Spleen (tissue), 11 donors: ENCODE measurements around the gene PCDHGA2. TPM values are rescaled to one million over a fixed set of nuclear protein-coding genes. Genes with fewer than 3 reads are reported as not detected.
"Not testable (repeated sequence)": the region's sequence is repeated elsewhere in the genome, so short reads cannot be mapped to it uniquely, and the experiment has no call there.

Experiments
- DNase-seq: peaks from one replicate; pipeline ENCODE4 v3.0.0-alpha.2; 2020
- H3K27ac ChIP-seq, 8 donors: fragments of 200-600 bp; sonication (generic) in 7 of 8; 1 replicate in 4 of 8; 2 replicates in 4 of 8; pipeline versions ENCODE4 v1.5.0 to v1.8.0; 2016 to 2021; ENCODE audit warnings: inconsistent platforms in 4 of 8, mild to moderate bottlenecking in 4 of 8, moderate library complexity in 1 of 8
- H3K27me3 ChIP-seq, 7 donors: fragments of 200-600 bp; sonication (generic) in 6 of 7; replicated peaks in 1 of 7; 1 replicate in 4 of 7; 2 replicates in 3 of 7; pipeline versions ENCODE4 v1.5.0 to v1.8.0; 2016 to 2021; ENCODE audit warnings: inconsistent platforms in 3 of 7, mild to moderate bottlenecking in 1 of 7
- H3K36me3 ChIP-seq, 6 donors: fragments of 200-600 bp; sonication (generic) in 5 of 6; 1 replicate in 4 of 6; 2 replicates in 2 of 6; pipeline versions ENCODE4 v1.5.0 to v1.8.0; 2016 to 2021; ENCODE audit warnings: inconsistent platforms in 2 of 6
- H3K4me1 ChIP-seq, 6 donors: fragments of 200-600 bp; sonication (generic) in 5 of 6; 1 replicate in 3 of 6; 2 replicates in 3 of 6; pipeline versions ENCODE4 v1.5.0 to v1.8.0; 2016 to 2021; ENCODE audit warnings: inconsistent platforms in 3 of 6
- H3K4me3 ChIP-seq, 8 donors: fragments of 200-600 bp; sonication (generic) in 7 of 8; 1 replicate in 4 of 8; 2 replicates in 4 of 8; pipeline versions ENCODE4 v1.5.0 to v1.8.0; 2016 to 2021; ENCODE audit warnings: inconsistent platforms in 4 of 8, mild to moderate bottlenecking in 4 of 8, moderate library complexity in 2 of 8
- H3K9me3 ChIP-seq, 8 donors: fragments of 200-600 bp; sonication (generic) in 7 of 8; 1 replicate in 4 of 8; 2 replicates in 4 of 8; pipeline versions ENCODE4 v1.5.0 to v1.8.0; 2016 to 2021; ENCODE audit warnings: inconsistent platforms in 4 of 8
- POLR2A ChIP-seq, 3 donors: fragments of 450-650 bp; IDR thresholded peaks; one replicate each; pipeline ENCODE4 v1.5.1; 2017; ENCODE audit warnings: antibody characterized with exemption in 3 of 3, mild to moderate bottlenecking in 1 of 3
- POLR2AphosphoS5 ChIP-seq, 3 donors: sonication (generic); formaldehyde crosslinking; IDR thresholded peaks; one replicate each; pipeline ENCODE4 v1.5.1; 2017; ENCODE audit warnings: antibody characterized with exemption in 3 of 3
- WGBS, 5 donors: extraction: QIAGEN DNeasy Blood & Tissue Kit in 3 of 5; methylation state at CpG; one replicate each; pipeline versions ENCODE4 v1.1.5 to v1.1.7; 2013 to 2018; 5-methylcytosine and 5-hydroxymethylcytosine counted together
- intact Hi-C: fragments of 100-400 bp; cut with DNase I; formaldehyde crosslinking; loops from one replicate; pipeline ENCODE4 v1.15.0; 2023; ENCODE audit warnings: low total_unique reads
- polyA plus RNA-seq, 3 donors: library from polyadenylated mRNA; stranded (reverse); fragments of 200-250 nt; gene quantifications; one replicate each; pipeline ENCODE4 v1.2.1, GENCODE V29; 2013
- total RNA-seq, 7 donors: library from RNA; depleted of rRNA in 3 of 7; stranded (reverse); fragments of >200 nt in 3 of 7; fragmentation: NEBNext Ultra II Directional in 4 of 7; extraction: Animal tissue kit (Norgen Biotek cat#: 25700) in 4 of 7; gene quantifications; one replicate each; pipeline versions ENCODE4 v1.1.0 to v1.2.1, GENCODE V29; 2016 to 2021
- TF ChIP-seq, protein P1 (sequence below), 11 experiments: fragments of 200-600 bp in 7 of 11; fragments of 450-650 bp in 4 of 11; sonication (generic) in 4 of 11; IDR thresholded peaks in 8 of 11; conservative IDR thresholded peaks in 3 of 11; 1 replicate in 7 of 11; 2 replicates in 4 of 11; pipeline versions ENCODE4 v1.4.0 to v1.8.0; 2016 to 2021; ENCODE audit warnings: antibody characterized with exemption in 11 of 11, inconsistent platforms in 4 of 11, mild to moderate bottlenecking in 1 of 11
- donor health status: healthy with polysubstance abuse.
- donor health status: DM: no; HTN: no; CAD: no; lungs with moderate emphysema.
- donor health status: DM: no; HTN: no; CAD: no.
- donor health status: Bipolar disorder and iron deficiency.
- donor health status: healthy.
- donor health status: DM: no; HTN: no; CAD: no.
- donor health status: DM: yes; HTN: yes; CAD: no.

The PCDHGA2 gene
- total and polyA plus RNA-seq, 10 donors = 0.04 to 3.9 (median 1.4) TPM

DNA sequence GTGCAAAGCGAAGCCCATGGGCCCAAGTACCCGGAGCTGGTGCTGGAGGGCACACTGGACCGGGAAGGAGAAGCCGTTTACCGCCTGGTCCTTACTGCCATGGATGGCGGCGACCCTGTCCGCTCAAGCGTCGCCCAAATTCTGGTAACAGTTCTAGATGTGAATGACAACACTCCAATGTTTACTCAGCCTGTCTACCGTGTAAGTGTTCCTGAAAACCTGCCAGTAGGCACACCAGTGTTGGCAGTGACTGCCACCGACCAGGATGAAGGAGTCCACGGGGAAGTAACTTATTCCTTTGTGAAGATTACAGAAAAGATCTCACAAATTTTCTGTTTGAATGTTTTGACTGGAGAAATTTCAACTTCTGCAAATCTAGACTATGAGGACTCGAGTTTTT is 36.1 kb downstream of the PCDHGA2 start:
- Histone ChIP-seq H3K9me3 (peaks cover 0 to 100% (median 98%) of the 10 kb centered on the region in 8 donors), H3K27ac (no peak overlapping the region), H3K4me3 (peak overlapping the region in 1 of 8 donors; percentile 55), H3K27me3 (peaks cover 0 to 79% (median 10%) of the 10 kb centered on the region in 7 donors), H3K4me1 (no peaks in the 10 kb centered on the region), H3K36me3 (no peaks in the 10 kb centered on the region)
- intact Hi-C loops = no loop called here
- TF ChIP-seq POLR2A (IDR thresholded peaks at IDR 0.05) (no peak), POLR2AphosphoS5 (IDR thresholded peaks at IDR 0.05) (no peak)
- 51 to 66% (median 56%) methylated on average over 14 of the region's 14 CpGs for WGBS, 5 donors
- DNase-seq = no peak

DNA sequence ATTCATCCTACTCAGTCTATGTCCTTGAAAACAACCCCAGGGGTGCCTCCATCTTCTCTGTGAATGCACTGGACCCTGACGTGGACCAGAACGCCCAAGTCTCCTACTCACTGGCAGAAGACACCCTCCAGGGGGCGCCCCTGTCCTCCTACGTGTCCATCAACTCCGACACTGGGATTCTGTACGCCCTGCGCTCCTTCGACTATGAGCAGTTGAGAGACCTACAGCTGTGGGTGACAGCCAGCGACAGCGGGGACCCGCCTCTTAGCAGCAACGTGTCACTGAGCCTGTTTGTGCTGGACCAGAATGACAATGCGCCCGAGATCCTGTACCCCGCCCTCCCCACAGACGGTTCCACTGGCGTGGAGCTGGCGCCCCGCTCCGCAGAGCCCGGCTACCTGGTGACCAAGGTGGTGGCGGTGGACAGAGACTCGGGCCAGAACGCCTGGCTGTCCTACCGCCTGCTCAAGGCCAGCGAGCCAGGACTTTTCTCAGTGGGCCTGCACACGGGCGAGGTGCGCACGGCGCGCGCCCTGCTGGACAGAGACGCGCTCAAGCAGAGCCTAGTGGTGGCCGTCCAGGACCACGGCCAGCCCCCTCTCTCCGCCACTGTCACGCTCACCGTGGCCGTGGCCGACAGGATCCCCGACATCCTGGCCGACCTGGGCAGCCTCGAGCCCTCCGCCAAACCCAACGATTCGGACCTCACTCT is 37.0 kb downstream of the PCDHGA2 start:
- H3K4me3 ChIP-seq, H3K27ac ChIP-seq, intact Hi-C loops, DNase-seq, H3K36me3 ChIP-seq, H3K4me1 ChIP-seq: not testable (repeated sequence)
- peaks cover 0 to 75% (median 7%) of the 10 kb centered on the region in 7 donors for H3K27me3 ChIP-seq
- H3K9me3 ChIP-seq = peaks cover 0 to 100% (median 98%) of the 10 kb centered on the region in 8 donors
- WGBS, 5 donors = 29 to 57% (median 52%) methylated on average over 10 to 43 of the region's 48 CpGs

DNA sequence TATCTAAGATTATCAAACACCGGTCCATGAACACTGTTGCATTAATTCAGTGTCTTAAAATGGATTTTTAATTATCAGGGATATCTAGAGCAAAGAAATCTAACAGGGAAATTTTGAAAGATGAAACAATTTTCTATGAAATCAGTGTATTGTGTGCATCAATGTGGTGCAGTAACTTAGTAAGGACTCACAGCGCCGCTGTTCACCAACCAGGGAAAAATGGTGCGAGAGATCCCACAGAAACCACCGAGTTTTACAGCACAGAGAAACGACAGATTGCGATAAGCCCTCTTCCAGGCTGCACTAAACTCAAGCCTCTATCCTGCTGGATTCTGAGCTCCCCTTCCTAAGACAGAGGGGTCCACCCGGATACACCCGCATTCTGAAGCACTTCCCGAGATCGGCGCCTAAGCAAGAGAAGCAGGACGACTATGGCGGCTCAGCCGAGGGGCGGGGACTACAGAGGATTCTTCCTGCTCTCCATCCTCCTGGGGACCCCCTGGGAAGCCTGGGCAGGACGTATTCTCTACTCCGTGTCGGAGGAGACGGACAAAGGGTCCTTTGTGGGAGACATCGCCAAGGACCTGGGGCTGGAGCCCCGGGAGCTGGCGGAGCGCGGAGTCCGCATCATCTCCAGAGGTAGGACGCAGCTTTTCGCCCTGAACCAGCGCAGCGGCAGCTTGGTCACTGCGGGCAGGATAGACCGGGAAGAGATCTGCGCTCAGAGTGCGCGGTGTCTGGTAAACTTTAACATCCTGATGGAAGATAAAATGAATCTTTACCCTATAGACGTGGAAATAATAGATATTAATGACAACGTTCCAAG is 44.1 kb downstream of the PCDHGA2 start, which contains the start of gene PCDHGA7:
Gene PCDHGA7 (plus strand): TSS at position 274 of the 826 bp plus-strand sequence. CDS start 158 bp downstream, at position 432.
- Histone ChIP-seq H3K9me3 (peaks cover 0 to 100% (median 100%) of the 10 kb centered on the region in 8 donors), H3K27ac (no peak within 1 kb of the TSS), H3K36me3 (no peaks in the 10 kb centered on the region), H3K4me3 (peak within 1 kb of the TSS in 2 of 8 donors; percentile 19 to 44), H3K4me1 (no peaks in the 10 kb centered on the region), H3K27me3 (peaks cover 0 to 81% (median 18%) of the 10 kb centered on the region in 7 donors)
- TF ChIP-seq POLR2A (IDR thresholded peaks at IDR 0.05) (no peak), POLR2AphosphoS5 (IDR thresholded peaks at IDR 0.05) (no peak)
- TF ChIP-seq, protein P1, sequence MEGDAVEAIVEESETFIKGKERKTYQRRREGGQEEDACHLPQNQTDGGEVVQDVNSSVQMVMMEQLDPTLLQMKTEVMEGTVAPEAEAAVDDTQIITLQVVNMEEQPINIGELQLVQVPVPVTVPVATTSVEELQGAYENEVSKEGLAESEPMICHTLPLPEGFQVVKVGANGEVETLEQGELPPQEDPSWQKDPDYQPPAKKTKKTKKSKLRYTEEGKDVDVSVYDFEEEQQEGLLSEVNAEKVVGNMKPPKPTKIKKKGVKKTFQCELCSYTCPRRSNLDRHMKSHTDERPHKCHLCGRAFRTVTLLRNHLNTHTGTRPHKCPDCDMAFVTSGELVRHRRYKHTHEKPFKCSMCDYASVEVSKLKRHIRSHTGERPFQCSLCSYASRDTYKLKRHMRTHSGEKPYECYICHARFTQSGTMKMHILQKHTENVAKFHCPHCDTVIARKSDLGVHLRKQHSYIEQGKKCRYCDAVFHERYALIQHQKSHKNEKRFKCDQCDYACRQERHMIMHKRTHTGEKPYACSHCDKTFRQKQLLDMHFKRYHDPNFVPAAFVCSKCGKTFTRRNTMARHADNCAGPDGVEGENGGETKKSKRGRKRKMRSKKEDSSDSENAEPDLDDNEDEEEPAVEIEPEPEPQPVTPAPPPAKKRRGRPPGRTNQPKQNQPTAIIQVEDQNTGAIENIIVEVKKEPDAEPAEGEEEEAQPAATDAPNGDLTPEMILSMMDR (IDR thresholded peaks at IDR 0.05 in 8 of 11, conservative IDR thresholded peaks at IDR 0.05 in 3 of 11) = no peak
- no peak for DNase-seq
- WGBS, 5 donors = 14 to 24% (median 22%) methylated on average over 32 to 37 of the region's 37 CpGs
- intact Hi-C loops = no loop called here

DNA sequence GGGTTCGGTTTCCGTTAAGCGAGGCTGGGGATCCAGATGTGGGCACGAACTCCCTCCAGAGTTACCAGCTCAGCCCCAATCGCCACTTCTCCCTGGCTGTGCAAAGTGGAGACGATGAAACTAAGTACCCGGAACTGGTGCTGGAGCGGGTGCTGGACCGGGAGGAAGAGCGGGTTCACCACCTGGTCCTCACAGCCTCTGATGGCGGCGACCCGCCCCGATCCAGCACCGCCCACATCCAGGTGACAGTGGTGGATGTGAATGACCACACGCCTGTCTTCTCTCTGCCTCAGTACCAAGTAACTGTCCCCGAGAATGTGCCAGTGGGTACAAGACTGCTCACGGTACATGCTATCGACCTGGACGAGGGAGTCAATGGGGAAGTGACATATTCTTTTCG is 44.8 kb downstream of the PCDHGA2 start:
- WGBS, 5 donors = 34 to 47% (median 41%) methylated on average over 13 to 21 of the region's 21 CpGs
- no peak for DNase-seq
- intact Hi-C loops = no loop called here

DNA sequence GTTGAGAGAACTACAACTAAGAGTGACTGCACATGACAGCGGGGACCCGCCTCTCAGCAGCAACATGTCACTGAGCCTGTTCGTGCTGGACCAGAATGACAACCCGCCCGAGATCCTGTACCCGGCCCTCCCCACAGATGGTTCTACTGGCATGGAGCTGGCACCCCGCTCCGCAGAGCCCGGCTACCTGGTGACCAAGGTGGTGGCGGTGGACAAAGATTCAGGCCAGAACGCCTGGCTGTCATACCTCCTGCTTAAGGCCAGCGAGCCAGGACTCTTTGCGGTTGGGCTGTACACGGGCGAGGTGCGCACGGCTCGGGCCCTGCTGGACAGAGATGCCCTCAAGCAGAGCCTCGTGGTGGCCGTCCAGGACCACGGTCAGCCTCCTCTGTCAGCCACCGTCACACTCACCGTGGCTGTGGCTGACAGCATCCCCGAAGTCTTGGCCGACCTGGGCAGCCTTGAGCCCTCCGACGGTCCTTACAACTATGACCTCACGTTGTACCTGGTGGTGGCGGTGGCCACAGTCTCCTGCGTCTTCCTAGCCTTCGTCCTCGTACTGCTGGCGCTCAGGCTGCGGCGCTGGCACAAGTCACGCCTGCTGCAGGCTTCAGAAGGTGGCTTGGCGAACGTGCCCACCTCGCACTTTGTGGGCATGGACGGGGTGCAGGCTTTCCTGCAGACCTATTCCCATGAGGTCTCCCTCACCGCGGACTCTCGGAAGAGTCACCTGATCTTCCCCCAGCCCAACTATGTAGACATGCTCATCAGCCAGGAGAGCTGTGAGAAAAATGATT is 46.1 kb downstream of the PCDHGA2 start:
- Histone ChIP-seq H3K27me3 (peaks cover 0 to 90% (median 25%) of the 10 kb centered on the region in 7 donors), H3K36me3 (peaks cover 0 to 5% (median 0%) of the 10 kb centered on the region in 6 donors), H3K4me1 (no peaks in the 10 kb centered on the region), H3K9me3 (peaks cover 0 to 98% (median 96%) of the 10 kb centered on the region in 8 donors), H3K27ac (no peak overlapping the region), H3K4me3 (no peak overlapping the region)
- no peak for DNase-seq
- WGBS, 5 donors = 45 to 60% (median 52%) methylated on average over 26 to 43 of the region's 43 CpGs
- intact Hi-C loops = no loop called here
- no peak for TF ChIP-seq POLR2AphosphoS5 (IDR thresholded peaks at IDR 0.05)
- TF ChIP-seq, protein P1 (IDR thresholded peaks at IDR 0.05 in 8 of 11, conservative IDR thresholded peaks at IDR 0.05 in 3 of 11) = no peak
- TF ChIP-seq POLR2A (IDR thresholded peaks at IDR 0.05) = no peak

More for the DNA sequence above, 44.8 kb downstream of the PCDHGA2 start:
- no peak for TF ChIP-seq POLR2AphosphoS5 (IDR thresholded peaks at IDR 0.05)
- no peak for TF ChIP-seq POLR2A (IDR thresholded peaks at IDR 0.05)
- H3K9me3 ChIP-seq = peaks cover 0 to 98% (median 96%) of the 10 kb centered on the region in 8 donors
- H3K4me3 ChIP-seq = peak overlapping the region in 2 of 8 donors; percentile 19 to 44
- H3K27me3 ChIP-seq = peaks cover 0 to 78% (median 20%) of the 10 kb centered on the region in 7 donors
- H3K27ac ChIP-seq = no peak overlapping the region
- H3K4me1 ChIP-seq = no peaks in the 10 kb centered on the region
- no peaks in the 10 kb centered on the region for H3K36me3 ChIP-seq
